Neural progenitor cell (in vitro differentiated cells): ENCODE data around the gene BCS1L.

Experiments used
- CTCF ChIP-seq: fragments of 200-600 bp; sonication (generic); IDR thresholded peaks from 2 replicates; pipeline ENCODE4 v1.5.1; 2017; ENCODE audit warnings: antibody characterized with exemption, mild to moderate bottlenecking
- EZH2 ChIP-seq: fragments of 200-600 bp; sonication (generic); IDR thresholded peaks from 2 replicates; pipeline ENCODE4 v1.6.1; 2017; ENCODE audit warnings: antibody characterized with exemption, mild to moderate bottlenecking, moderate library complexity
- EZH2phosphoT487 ChIP-seq: fragments of 200-600 bp; sonication (generic); IDR thresholded peaks from 2 replicates; pipeline ENCODE4 v1.6.1; 2017; ENCODE audit warnings: antibody characterized with exemption

DNA sequence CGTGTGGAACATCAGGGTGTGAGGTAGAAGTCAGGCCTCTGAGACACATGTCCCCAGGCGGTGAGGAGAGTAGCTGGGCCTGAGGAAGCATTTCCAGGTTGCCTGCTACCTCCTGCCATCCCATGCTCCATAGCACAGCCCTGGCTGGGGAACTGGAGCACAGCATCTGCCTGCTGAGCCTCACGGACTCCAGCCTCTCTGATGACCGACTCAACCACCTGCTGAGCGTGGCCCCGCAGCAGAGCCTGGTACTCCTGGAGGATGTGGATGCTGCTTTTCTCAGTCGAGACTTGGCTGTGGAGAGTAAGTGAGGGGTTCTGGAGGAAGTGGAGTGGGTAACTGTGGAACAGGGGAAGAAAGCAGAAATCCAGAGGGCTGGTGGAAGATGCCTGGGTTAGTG, 2.9 kb downstream of the BCS1L start:
- no peak for TF ChIP-seq CTCF
- no peak for TF ChIP-seq EZH2phosphoT487
- no peak for TF ChIP-seq EZH2
